Ascending aorta (tissue), 2 donors: ENCODE data around the gene LYPD3. TPM values are rescaled to one million over a fixed set of nuclear protein-coding genes. Genes with fewer than 3 reads are reported as not detected.
"Not testable (repeated sequence)": the region's sequence is repeated elsewhere in the genome, so short reads cannot be mapped to it uniquely, and the experiment has no call there.

Source experiments
- DNase-seq, 2 donors: peaks; one replicate each; pipeline ENCODE4 v3.0.0-alpha.2; 2019; ENCODE audit warnings: low spot score in 2 of 2
- H3K27ac ChIP-seq, 2 donors: fragments of 200-600 bp; sonication (generic); one replicate each; pipeline ENCODE4 v1.5.1; 2016 to 2017; ENCODE audit warnings: mild to moderate bottlenecking in 1 of 2
- H3K27me3 ChIP-seq: fragments of 200-600 bp; sonication (generic); one replicate; pipeline ENCODE4 v1.5.1; 2017
- H3K36me3 ChIP-seq, 2 donors: fragments of 200-600 bp; sonication (generic); one replicate each; pipeline ENCODE4 v1.5.1; 2016
- H3K4me1 ChIP-seq, 2 donors: fragments of 200-600 bp; sonication (generic); one replicate each; pipeline ENCODE4 v1.5.1; 2016 to 2017; ENCODE audit warnings: mild to moderate bottlenecking in 1 of 2
- H3K4me3 ChIP-seq, 2 donors: fragments of 200-600 bp; sonication (generic); one replicate each; pipeline ENCODE4 v1.5.1; 2016 to 2017; ENCODE audit warnings: mild to moderate bottlenecking in 1 of 2
- H3K9me3 ChIP-seq, 2 donors: fragments of 200-600 bp; sonication (generic); one replicate each; pipeline ENCODE4 v1.5.1; 2016
- CTCF ChIP-seq, 3 experiments: fragments of 200-600 bp in 2 of 3; fragments of 450-650 bp in 1 of 3; sonication (generic) in 2 of 3; IDR thresholded peaks; one replicate each; pipeline ENCODE4 v1.5.1; 2016 to 2019; ENCODE audit warnings: antibody characterized with exemption in 3 of 3, mild to moderate bottlenecking in 1 of 3, moderate library complexity in 1 of 3
- intact Hi-C: fragments of 100-400 bp; cut with DNase I; formaldehyde crosslinking; loops from one replicate; pipeline ENCODE4 v1.15.1; 2023
- total RNA-seq: library from RNA; depleted of rRNA; stranded (reverse); fragments of >200 nt; gene quantifications from one replicate; pipeline ENCODE4 v1.1.0, GENCODE V29; 2016

Gene LYPD3
- total RNA-seq, 1 donor from 2014 or later, result not detected

- intact Hi-C loops, result no loop called here
- no peak overlapping the region for H3K27ac ChIP-seq
- no peak overlapping the region for H3K4me3 ChIP-seq
- DNase-seq, result no peak
- no peaks in the 10 kb centered on the region for H3K4me1 ChIP-seq
- no peaks in the 10 kb centered on the region for H3K36me3 ChIP-seq
- no peak for TF ChIP-seq CTCF (IDR thresholded peaks at IDR 0.05)
- H3K9me3 ChIP-seq, result no peaks in the 10 kb centered on the region
- H3K27me3 ChIP-seq, result no peaks in the 10 kb centered on the region
These were observed 26.9 kb downstream of the LYPD3 start for GRCh38 chr19:43438291-43439031.

GRCh38 chr19:43437712-43438111 lies 27.7 kb downstream of the LYPD3 start:
- Histone ChIP-seq H3K4me1 (no peaks in the 10 kb centered on the region), H3K9me3 (no peaks in the 10 kb centered on the region), H3K4me3 (no peak overlapping the region), H3K36me3 (no peaks in the 10 kb centered on the region), H3K27me3 (no peaks in the 10 kb centered on the region), H3K27ac (no peak overlapping the region)
- TF ChIP-seq CTCF (IDR thresholded peaks at IDR 0.05), result no peak
- intact Hi-C loops, result no loop called here
- DNase-seq, result no peak

- H3K36me3 ChIP-seq, H3K27ac ChIP-seq, intact Hi-C loops, H3K4me1 ChIP-seq, H3K27me3 ChIP-seq, DNase-seq, H3K9me3 ChIP-seq, H3K4me3 ChIP-seq: not testable (repeated sequence)
These were observed 28.1 kb downstream of the LYPD3 start for GRCh38 chr19:43437284-43437683.

- H3K4me3 ChIP-seq, result no peak overlapping the region
- no peaks in the 10 kb centered on the region for H3K4me1 ChIP-seq
- TF ChIP-seq CTCF (IDR thresholded peaks at IDR 0.05), result no peak
- H3K27ac ChIP-seq, result no peak overlapping the region
- no peaks in the 10 kb centered on the region for H3K27me3 ChIP-seq
- DNase-seq, result no peak
- intact Hi-C loops, result no loop called here
- no peaks in the 10 kb centered on the region for H3K9me3 ChIP-seq
- no peaks in the 10 kb centered on the region for H3K36me3 ChIP-seq
These were observed 29.6 kb downstream of the LYPD3 start for GRCh38 chr19:43435775-43436174.

GRCh38 chr19:43433689-43434088 lies 31.7 kb downstream of the LYPD3 start:
- Histone ChIP-seq H3K4me3 (no peak overlapping the region), H3K36me3 (no peaks in the 10 kb centered on the region), H3K27ac (no peak overlapping the region), H3K4me1 (no peaks in the 10 kb centered on the region), H3K27me3 (no peaks in the 10 kb centered on the region), H3K9me3 (no peaks in the 10 kb centered on the region)
- DNase-seq, result no peak
- intact Hi-C loops, result no loop called here
- no peak for TF ChIP-seq CTCF (IDR thresholded peaks at IDR 0.05)

- no peaks in the 10 kb centered on the region for H3K27me3 ChIP-seq
- TF ChIP-seq CTCF (IDR thresholded peaks at IDR 0.05), result no peak
- intact Hi-C loops, result no loop called here
- H3K9me3 ChIP-seq, result no peaks in the 10 kb centered on the region
- H3K27ac ChIP-seq, result no peak overlapping the region
- no peaks in the 10 kb centered on the region for H3K36me3 ChIP-seq
- H3K4me1 ChIP-seq, result no peaks in the 10 kb centered on the region
- DNase-seq, result no peak
- no peak overlapping the region for H3K4me3 ChIP-seq
These were observed 32.1 kb downstream of the LYPD3 start for GRCh38 chr19:43433358-43433673.
